Stimulated activated naive CD4-positive, alpha-beta T cell treated with Interleukin-2 at 50 U/mL for 16 hours (primary cell): ENCODE results near the gene ZBTB24.
A peak's percentile ranks its signal among the peaks of the same experiment; 100 is the strongest.

ENCODE experiments used
- DNase-seq: peaks from one replicate; lab custom pipeline; 2025; lab: John Stamatoyannopoulos, UW

Gene ZBTB24

DNA sequence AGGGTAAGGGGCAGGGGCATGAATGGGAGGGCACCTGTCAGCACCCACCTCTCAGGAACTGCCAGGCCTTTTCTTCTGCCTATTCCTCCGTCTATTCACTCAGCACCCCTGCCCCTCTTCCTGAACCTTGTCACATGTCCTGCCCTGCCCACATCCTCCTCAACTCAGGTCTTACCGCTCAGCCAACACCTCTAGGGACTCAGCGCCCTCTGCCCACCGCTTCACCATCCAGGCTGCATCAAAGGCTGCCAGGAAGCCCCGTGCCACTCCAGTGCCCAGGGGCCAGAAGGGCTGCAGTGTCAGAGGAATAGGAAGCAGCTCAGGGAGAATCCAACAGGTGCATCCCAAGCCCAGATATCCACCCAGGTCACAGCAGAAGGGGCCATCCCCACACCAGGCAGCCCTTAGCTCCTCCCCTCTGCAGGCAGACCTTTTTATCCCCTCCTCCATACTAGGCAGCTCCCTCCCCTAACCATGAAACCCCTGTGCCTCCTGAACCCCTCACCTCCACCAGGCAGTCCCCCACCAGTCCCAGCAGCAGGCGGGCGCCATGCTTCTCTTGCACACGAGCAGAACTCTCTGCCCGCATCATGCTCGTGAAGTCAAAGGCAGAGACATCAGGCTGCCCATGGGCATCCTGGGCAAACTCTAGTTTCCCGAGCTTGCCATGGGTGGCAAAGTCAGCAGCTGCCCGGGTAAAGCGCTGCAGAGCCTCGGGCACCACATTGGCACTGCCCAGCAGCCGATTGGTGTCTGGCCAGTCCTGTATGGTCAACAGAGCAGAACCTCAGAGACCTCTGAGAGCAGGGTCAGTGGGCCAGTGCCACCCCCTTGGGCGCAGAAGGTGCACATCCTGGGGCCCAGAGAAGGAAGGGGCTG, 33.0 kb downstream of the ZBTB24 start:
- no peak for DNase-seq

DNA sequence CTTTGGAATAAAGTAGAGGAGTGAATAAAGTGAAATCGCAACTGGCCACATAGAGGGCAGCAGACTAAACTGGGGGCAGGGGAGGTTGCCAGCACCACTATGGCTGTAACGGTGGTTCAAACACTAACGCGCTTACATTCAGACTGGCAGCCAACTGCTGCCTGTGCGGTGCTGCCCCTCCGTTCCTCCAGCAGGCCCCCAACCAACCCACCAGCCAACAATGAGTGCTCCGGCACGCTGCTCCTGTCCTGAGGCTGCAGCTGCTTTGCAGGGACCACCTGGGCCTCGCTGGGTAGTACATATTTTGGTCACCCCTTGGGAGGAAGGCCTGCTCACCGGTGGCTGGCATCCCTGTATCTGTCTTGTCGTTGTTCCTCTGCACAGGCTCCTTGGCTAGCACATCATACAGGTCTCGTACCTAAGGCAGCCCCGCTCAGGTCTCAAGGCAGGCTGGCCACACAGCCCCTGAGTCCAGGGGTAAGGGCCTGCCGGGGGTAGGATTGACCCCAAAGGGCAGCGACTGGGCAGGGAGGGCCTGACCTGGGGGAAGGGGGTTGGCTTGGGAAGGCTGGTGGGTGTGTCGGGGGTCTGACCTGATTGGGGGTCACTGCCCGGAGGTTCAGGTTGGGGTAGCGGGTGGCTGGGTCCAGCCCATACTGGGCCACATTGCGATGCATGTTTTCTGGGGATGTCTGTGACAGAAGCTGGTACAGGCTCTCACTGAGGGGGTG, 33.8 kb downstream of the ZBTB24 start:
- no peak for DNase-seq

DNA sequence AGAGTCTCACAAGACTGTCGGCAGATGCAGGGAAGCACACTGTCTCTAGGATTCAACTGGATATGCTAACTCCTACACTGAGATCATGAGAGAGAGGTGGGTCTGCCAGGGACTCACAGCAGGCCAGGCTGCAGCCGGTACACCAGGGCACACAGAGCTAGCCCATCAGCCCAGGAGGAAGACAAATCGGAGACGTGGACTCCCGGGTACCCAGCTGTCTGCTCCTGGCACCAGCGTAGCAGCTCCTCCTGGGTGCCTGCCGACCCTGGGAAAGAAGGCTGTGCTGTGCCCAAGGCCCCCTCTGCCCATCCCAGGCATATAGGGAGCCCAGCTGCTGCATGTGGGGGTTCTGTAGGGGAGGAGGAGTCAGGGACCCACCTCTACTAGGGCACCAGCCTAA, 34.4 kb downstream of the ZBTB24 start:
- DNase-seq = no peak

DNA sequence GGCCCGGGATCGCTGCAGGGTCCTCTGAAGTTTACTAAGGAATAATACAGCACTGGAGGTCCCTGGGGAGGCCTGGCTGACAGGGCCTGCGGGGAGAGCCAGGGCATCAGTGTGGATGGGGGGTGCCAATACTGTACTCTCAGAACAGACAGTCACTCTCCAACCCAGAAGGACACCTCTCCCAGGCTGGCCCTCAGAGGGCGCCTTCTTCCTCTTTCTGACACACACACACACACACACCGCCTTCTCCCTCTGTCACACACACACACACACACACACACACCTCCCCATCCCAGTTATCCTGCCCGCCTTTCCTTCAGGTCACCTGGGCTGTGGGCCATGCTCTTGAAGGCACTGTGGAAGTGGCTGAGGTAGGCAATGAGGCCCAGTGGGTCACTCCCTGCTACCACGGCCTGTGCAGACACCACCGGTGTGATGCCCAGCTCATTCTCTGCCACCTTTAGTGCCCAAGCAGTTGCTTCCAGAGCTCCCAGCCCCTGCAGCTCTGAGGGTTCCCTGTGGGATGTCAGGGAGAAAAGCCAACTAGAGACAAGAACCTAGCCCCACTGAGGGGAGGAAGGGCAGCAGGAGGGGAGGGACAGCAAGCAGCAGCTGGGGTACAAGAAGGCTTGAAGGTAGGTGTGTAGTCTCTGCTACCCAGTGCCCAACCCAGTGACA, 35.0 kb downstream of the ZBTB24 start:
- no peak for DNase-seq

DNA sequence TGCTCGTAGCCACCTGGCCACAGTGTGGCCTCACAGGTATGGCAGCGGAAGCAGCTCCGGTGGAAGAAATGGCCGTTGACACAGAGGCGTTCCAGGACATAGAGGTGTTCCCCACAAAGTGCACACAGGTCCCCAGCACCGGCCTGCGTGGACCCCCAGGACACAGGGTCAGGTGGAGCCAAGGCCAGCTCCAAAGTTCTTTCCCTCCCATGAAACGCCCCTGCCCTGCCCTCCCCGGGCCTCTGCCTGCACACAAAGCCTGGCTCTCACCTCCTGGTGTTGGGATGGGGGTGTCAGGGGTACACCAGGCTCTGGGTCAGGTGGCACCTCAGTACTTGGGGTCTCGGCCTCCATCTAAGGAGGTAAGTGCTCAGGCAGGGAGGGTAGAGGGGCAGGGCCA, 35.9 kb downstream of the ZBTB24 start:
- DNase-seq = no peak

DNA sequence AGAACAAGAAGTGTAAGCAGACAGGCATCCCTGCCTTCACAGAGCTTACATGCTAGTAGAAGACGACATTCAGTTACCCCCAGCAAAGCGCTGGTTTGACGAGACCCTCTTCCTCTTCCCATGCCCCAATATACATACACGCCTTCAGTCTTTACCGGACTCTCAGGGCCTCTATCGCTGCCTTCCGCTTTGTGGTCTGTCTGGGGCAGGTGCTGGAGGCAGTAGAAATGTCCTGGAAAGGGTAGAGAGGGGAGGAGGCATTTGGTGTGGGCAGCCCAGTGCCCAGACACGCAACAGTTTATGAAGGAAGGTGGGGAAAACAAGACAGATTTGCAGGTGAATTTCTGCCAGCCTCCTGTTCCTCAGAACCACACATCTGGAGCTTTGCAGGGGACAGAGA, 36.5 kb downstream of the ZBTB24 start:
- DNase-seq = no peak

DNA sequence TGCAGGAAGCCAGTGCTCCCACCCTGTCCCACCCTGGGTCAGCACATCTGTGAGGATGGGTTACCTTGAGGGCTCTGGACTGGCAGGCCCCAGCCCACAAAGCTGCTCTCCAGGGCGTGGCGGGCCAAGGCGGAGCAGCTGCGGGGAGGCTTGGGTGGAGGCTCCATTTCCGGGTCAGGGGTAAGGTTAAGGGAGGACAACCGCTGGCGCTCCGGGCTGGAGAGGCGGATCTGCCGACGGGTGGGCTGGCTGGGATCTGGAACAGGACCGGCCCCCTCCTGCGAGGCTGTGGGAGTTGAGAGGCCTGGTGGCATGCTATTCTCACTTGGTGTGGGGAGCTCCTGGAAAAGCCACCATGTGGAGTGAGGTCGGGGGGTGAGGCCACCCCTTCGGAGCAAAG, 36.9 kb downstream of the ZBTB24 start:
- DNase-seq = no peak

DNA sequence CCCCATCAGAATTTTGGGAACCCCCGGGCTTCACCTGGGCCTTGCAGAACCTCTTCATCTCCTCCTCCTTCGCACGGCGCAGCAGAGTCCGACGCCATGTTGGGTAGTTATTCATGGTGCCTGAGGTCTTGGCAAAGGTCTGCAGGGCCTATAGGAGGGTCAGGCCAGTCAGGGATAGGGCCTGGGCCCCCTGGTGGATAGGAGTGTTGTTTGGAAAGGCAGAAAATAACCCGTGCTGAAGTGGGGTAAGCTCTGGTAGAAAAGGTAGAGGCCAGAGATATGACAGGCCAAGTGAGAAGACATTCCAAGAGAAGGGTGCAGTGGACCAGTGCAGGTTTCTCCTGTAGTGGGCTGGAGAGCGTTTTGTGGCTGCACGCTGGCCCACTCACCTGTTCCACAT, 37.6 kb downstream of the ZBTB24 start:
- no peak for DNase-seq

DNA sequence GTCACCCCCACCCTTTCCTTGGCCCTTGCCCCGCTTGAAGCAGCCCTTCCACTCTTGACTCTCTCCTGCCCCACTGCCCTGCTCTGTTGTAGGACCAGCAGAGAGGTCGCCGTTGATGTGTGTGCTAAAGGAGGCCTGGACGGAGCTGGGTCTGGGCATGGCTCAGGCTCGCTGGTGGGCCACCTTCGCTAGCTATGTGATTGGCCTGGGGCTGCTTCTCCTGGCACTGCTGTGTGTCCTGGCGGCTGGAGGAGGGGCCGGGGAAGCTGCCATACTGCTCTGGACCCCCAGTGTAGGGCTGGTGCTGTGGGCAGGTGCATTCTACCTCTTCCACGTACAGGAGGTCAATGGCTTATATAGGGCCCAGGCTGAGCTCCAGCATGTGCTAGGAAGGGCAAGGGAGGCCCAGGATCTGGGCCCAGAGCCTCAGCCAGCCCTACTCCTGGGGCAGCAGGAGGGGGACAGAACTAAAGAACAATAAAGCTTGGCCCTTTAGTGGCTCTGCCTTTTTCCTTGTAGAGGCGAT, 39.5 kb downstream of the ZBTB24 start:
- no peak for DNase-seq

DNA sequence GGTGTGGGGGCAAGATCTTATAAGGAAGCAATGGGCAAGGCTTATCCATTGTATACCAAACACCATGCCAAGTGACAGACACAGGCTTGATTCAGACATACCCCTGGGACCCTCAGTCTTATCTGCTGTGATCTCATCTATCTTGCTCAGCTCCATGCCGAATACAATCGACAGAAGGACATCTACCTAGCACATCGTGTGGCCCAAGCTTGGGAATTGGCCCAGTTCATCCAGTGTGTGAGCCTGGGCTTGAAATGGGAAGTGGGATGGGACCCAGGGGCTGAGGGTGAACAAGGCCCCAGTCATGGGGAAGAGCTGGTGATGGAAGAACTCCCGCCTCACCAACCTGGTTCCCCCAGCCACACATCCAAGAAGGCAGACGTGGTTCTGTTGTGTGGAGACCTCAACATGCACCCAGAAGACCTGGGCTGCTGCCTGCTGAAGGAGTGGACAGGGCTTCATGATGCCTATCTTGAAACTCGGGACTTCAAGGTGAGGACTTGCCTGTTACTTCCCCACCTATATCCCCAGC, 40.6 kb downstream of the ZBTB24 start:
- no peak for DNase-seq

DNA sequence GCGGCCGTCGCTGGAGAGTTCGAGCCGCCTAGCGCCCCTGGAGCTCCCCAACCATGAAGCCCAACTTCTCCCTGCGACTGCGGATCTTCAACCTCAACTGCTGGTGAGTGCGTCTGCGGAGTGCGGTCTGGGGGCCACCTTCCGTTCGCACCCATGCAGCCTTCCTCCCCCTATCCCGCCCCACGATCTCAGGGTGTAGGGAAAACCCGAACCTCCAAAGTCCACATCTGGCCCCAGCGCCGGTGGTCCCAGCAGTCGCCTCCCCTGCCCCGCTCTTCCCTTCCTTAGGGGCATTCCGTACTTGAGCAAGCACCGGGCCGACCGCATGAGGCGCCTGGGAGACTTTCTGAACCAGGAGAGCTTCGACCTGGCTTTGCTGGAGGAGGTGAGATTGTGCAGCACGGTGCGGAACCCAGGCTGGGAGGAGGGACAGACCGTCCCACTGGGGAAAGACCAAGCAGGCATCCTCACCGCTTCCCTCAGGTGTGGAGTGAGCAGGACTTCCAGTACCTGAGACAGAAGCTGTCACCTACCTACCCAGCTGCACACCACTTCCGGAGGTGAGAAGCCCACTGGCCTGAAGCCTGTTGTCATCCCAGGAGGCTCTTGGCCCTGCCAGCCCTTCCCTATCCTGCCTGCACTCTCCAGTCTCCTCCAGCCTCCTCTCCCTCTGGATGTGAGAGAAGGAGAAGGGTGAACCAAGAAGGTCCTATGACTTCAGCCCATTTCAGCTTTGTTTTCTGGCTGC, 41.8 kb downstream of the ZBTB24 start:
- peak; percentile 48 for DNase-seq

DNA sequence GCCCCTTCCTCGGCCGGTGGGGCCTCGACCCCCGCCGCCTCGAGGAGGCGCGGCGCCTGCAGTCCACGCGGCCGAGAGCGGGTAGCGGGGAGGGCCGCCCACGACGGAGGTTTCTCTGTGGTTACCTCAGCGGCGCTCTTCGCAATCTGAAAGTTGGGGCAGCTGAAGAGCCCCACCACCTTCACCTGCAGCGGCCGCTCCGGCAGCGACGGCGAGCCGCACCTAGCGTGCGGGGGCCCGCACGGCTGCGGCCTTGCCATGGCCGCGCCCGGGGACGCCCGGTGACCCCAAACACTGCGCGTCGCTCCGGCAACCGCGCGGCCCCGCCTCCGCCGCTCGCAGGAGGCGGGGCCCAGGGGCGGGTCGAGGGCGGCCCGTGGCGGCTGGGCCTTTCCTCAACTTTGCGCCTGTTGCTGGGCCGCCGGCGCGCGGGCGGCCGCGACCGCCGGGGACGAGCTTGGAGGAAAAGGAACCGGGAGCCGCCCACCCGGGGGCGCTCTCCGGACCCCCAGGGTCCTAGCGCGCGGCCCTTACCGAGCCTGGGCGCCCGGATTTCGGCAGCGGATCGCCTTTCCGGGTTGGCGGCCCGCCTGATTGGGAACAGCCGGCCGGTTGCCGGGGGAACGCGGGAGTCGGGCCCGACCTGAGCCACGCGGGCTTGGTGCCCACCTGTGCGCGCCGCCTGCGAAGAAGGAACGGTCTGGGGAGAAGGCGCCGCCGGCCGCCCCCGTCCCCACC, 42.5 kb downstream of the ZBTB24 start, which contains the start of the genes PPIL6 and SMPD2:
PPIL6 (minus strand) TSS at position 298 of the 738 bp plus-strand sequence; CDS start at position 260, 38 bp downstream.
SMPD2 (plus strand) TSS at position 394 of the 738 bp plus-strand sequence. CDS start 398 bp downstream, outside the sequence.
- DNase-seq = peak; percentile 67

DNA sequence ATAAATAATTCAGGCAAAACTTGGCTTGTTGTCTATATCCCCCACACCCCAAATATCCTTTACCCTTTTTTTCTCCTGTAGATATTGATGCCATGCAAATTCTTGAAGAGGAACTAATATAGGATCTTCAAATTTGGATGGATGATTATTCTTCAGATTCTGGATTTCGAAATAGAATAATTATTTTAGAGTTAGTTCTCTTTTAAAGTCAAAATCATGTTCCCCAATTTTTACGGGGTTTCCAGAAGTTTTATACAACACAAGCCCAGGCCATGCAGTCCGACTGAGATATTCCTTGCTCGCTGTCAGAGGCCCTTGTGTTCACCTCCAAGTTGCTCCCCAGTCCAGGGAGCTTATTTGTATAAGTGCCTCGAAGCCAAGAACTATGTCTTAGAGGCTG, 47.0 kb downstream of the ZBTB24 start:
- DNase-seq = no peak

DNA sequence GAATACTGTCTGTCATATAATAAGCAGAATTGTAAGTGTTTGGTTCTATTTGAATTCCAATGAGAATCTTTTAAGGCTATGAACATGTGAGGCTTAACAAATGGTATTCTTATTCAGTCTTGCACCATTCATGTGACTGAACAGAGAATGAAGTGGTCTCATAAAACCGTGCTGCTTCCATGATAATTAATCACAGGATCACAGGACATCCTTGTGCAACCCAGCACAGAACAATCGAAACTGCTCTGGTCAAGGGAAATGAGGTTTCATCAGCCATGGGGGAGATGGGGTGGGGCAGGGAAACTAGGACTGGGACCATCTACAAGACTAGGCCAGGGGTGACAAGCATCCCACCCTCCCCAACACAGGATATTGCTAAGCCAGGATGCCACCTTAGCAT, 48.6 kb downstream of the ZBTB24 start:
- DNase-seq = no peak

DNA sequence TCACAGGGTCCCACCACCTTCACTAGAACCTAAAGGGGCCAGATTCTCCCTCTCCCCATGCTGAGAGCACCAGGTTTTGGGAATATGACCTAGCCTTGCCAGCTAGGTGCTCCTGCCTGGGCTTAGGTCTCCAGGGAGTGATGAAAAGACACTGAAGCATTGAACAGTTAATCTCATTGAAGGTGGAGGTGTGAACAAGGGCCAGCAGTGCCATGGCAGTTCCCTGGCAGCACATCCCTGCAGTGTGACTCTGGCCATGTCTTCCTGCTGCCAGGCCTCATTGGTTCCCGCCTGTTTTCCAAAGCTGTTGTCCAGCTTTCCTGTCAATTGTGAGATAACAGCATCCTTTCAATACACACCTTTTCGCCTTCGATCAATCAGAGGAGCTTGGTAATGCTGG, 53.5 kb downstream of the ZBTB24 start:
- DNase-seq = no peak

DNA sequence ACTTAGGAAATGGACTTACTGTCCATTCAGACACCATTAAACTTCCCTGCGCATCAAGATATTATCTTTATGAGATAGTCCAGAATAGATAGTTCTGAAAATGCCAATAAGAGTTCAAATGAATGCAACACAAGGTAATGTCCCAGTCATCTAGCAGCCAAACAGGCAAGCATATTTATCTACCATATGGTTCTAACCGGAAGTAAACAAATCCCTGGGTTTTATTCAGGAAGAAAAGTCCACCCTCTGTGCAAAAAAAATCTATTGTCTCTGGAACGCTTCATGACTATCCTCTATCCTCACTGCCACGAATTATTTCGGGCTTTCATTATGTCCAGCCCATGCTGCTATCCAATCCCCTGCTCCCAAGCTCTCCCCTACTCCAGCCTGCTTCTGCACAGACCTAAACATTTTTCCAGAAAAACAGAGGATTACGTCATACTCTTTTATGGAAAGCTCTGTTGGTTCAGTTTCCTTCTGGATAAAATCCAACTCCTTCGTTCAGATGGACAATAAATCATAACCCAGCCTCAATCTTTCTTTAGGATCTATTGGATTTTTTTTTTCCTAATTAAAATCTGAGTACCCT, 54.0 kb downstream of the ZBTB24 start:
- no peak for DNase-seq

DNA sequence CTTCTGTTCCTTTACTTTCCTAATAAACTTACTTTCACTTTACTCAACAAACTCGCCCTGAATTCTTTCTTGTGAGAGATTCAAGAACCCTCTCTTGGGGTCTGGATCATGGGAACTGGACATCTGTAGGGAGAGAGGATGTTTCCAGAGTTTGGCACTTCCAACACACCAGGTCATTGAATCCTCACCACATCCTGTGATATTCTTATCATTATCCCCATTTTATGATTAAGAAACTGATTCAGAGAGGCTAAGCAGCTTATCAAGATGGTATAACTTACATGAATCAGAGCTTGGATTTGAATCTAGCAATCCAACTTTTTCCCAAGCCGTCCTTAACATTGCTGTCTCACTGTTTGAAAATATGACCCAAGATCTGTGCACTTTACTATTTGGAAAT, 58.1 kb downstream of the ZBTB24 start:
- DNase-seq = no peak

DNA sequence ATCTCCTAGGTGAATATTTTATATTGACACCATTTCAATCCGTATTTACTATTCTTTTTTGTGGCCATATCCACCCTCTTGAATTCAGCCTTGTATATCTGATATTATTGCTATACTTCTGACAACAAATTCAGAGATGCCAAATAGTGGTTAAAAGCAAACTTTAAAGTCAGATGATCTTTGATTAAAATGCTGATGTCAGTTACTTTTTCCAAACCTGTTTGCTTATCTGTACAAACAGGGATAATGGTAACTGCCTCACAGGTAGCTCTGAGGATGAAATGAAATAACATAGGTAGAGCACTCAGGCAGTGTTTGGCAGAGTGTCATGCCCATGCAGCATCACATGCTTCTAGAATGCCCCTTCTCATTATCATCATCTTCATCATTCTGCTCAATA, 61.8 kb downstream of the ZBTB24 start:
- no peak for DNase-seq

DNA sequence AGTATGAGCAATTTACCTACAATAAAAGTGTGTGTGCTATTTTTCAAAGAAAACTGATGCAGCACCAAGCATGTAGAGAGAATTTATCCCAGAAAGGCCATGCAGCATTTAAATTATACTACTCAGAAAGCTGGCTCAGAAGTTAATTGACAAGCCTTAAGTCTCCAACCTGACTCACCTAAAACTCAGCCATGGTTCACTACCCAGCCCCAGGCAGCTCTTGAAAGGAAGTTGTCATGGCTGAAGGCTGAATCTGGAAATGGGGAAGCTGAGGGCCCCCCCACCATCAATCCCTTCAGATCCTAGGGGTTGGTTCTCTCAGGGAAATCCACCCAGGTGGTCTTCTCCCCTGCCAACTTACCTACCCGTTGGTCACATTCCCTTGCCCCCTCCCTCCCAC, 62.3 kb downstream of the ZBTB24 start:
- no peak for DNase-seq

DNA sequence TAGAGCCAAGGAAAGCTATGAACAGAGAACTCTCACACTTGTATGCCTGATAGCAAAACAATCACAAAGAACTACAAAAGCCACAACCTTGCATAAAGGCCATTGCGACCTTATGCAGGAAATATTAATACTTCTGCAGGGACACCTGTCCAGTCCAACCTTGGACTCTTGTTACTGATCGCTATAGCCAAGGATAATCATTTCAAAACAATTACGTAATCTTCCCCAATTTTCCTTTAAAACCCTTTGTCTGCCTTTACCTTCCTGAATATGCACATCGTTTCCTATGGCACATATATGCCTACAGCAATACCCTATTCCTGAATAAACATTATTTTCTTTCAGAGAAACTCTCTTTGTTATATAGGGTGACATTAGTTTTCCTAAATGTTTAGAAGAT, 65.4 kb downstream of the ZBTB24 start:
- DNase-seq = no peak
